AG04450 (cell line): Measurements from ENCODE around the gene IL16. TPM values are rescaled to one million over a fixed set of nuclear protein-coding genes. Genes with fewer than 3 reads are reported as not detected.

Experiments
- CTCF ChIA-PET: fragments of 300-600, 350-600 bp; formaldehyde crosslinking; extraction: SDS; loops from one replicate; lab custom pipeline; 2022; ENCODE audit warnings: antibody characterized with exemption, inconsistent platforms; lab: Charles Lee
- POLR2A ChIA-PET: fragments of 350-600 bp; formaldehyde crosslinking; extraction: SDS; loops from one replicate; lab custom pipeline; 2021; ENCODE audit warnings: antibody characterized with exemption, inconsistent platforms; lab: Yijun Ruan, JAX
- DNase-seq: peaks from one replicate; pipeline ENCODE4 v3.0.0-alpha.2; 2011; ENCODE audit warnings: low read depth, low spot score
- H3K27ac ChIP-seq: one replicate; pipeline ENCODE4 v1.5.1; 2012; ENCODE audit warnings: low read depth, low read length, control low read depth
- H3K27me3 ChIP-seq: one replicate; pipeline ENCODE4 v1.6.0; 2012; ENCODE audit warnings: low read length; ENCODE audit not compliant: control insufficient read depth, insufficient read depth
- H3K4me3 ChIP-seq: 2 replicates; pipeline ENCODE4 v1.5.1; 2011; ENCODE audit warnings: mild to moderate bottlenecking, low read depth, low read length, control low read depth
- H3K9me3 ChIP-seq: 2 replicates; pipeline ENCODE4 v1.5.1; 2012; ENCODE audit warnings: low read length; ENCODE audit not compliant: control insufficient read depth, insufficient read depth
- polyA plus RNA-seq: library from polyadenylated mRNA; depleted of rRNA; stranded (reverse); fragments of >200 nt; gene quantifications from 2 replicates; pipeline ENCODE4 v1.2.3, GENCODE V29; 2011
- TF ChIP-seq, protein P1 (sequence below): IDR thresholded peaks from 2 replicates; pipeline ENCODE4 v1.5.1; 2011; ENCODE audit warnings: low read depth, low read length, control low read depth, inconsistent platforms

Gene IL16
- polyA plus RNA-seq, 1 experiment: 3.8 TPM

DNA sequence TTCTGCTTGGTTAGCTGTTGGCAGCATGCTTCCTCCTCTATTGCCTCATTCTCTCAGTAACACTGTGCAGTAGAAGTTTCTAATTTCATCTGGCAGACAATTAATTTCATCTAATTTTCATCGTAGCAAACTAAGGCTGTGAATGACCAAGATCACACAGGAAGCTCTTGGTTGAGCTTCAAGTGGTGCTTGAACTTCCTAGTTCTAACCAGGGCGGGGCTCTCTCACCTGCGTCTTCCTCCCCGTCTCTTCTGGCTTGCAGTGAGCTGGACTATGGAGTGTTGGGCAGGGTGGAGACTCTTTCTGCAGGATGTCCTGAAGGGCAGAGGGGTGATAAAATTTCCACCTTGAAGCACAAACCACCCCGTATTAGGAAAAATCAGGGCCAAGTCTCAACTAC lies 2.0 kb upstream of the IL16 start:
- no peaks in the 10 kb centered on the region for H3K9me3 ChIP-seq
- no peak overlapping the region for H3K27ac ChIP-seq
- ChIA-PET CTCF (interaction anchor here (1.0 to 7.1 kb wide), 2 partner anchors 40 to 71 kb away, joined by 3 to 48 read pairs; no protein-coding TSS in a partner anchor), POLR2A (no interaction called here)
- DNase-seq: no peak
- TF ChIP-seq, protein P1, sequence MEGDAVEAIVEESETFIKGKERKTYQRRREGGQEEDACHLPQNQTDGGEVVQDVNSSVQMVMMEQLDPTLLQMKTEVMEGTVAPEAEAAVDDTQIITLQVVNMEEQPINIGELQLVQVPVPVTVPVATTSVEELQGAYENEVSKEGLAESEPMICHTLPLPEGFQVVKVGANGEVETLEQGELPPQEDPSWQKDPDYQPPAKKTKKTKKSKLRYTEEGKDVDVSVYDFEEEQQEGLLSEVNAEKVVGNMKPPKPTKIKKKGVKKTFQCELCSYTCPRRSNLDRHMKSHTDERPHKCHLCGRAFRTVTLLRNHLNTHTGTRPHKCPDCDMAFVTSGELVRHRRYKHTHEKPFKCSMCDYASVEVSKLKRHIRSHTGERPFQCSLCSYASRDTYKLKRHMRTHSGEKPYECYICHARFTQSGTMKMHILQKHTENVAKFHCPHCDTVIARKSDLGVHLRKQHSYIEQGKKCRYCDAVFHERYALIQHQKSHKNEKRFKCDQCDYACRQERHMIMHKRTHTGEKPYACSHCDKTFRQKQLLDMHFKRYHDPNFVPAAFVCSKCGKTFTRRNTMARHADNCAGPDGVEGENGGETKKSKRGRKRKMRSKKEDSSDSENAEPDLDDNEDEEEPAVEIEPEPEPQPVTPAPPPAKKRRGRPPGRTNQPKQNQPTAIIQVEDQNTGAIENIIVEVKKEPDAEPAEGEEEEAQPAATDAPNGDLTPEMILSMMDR: no peak
- no peak overlapping the region for H3K4me3 ChIP-seq
- H3K27me3 ChIP-seq: no peaks in the 10 kb centered on the region

DNA sequence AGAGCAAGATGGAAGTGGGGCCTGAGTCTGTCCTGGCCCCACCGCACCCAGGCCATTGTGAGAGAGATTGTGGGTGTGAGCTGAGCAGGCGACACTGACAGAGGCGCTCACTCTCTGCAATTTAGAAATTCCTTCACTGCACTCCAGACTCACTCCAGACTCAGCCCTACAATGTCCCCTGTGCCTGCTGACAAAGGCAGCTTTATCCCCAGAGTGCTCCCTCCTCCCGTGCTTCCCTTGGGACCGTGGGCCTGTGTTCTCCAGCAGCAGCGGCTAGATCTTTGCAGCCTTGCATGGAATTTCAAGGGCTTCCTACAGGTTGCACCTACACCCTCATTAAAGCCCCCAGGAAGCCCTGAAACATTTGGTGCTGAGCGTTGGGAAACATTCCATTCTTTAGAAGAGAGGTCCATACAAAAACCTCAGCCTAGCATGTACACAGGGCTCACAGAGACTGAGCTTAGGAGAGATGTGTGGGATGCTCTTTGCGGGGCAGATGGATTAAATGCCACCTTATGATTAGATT lies 1.3 kb upstream of the IL16 start:
- Histone ChIP-seq H3K9me3 (no peaks in the 10 kb centered on the region), H3K27me3 (no peaks in the 10 kb centered on the region), H3K4me3 (no peak overlapping the region), H3K27ac (no peak overlapping the region)
- POLR2A ChIA-PET: no interaction called here
- CTCF ChIA-PET: interaction anchor here (7.1 kb wide), 1 partner anchor 71 kb away, joined by 48 read pairs; no protein-coding TSS in a partner anchor
- TF ChIP-seq, protein P1: no peak
- DNase-seq: no peak

DNA sequence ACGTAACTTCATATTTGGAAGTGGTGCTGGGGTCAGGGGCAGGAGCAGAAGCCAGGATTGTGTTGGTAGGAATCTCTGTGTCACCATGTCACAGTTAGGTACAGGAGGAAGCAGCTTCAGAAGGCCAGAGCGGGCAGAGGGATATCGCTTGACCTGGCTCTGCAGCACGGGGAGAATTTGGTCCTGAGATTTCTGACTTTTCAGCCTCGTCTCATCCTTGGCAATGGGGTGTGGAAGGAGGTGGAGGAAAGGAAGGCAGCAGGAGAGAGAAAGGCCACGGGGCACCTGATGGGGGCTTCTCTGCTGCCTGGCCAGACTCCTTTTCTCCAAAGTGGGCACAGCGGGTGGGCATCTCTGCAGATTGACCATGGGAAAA lies 564 bp downstream of the IL16 start:
- POLR2A ChIA-PET: no interaction called here
- CTCF ChIA-PET: interaction anchor here (5.1 kb wide), 1 partner anchor 69 kb away, joined by 27 read pairs; no protein-coding TSS in a partner anchor

DNA sequence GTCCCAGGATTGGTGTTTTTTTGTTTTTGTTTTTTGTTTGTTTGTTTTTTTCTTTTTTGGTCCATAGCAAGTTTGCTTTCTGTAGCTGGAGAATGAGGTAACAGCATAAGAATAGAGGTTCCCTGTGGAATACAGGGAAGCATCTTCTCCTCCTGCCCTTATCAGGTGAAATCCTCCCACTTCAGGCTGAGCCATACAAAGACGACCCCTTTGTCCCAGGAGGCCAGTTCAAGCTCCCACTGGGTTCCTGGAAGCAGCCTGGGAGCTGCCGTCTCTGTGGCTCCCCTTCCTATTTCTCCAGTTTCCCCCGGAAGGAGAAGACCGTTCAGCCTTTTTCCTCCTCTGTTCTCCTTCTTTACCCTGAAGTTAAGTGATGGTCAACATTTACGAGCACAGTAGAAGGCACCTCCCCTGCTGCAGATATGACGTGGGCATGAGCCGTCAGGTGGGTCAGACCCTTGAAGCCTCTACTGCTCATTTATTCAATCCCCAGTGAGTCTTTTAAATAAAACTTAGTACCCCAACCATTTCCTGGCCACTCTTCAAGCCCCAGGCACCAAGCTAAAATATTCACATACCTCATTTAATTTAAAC lies 1.1 kb downstream of the IL16 start:
- TF ChIP-seq, protein P1: no peak
- CTCF ChIA-PET: interaction anchor here (5.1 kb wide), 1 partner anchor 69 kb away, joined by 27 read pairs; no protein-coding TSS in a partner anchor
- H3K9me3 ChIP-seq: no peaks in the 10 kb centered on the region
- no peak overlapping the region for H3K4me3 ChIP-seq
- POLR2A ChIA-PET: no interaction called here
- no peak for DNase-seq
- H3K27ac ChIP-seq: no peak overlapping the region
- no peaks in the 10 kb centered on the region for H3K27me3 ChIP-seq

More for the DNA sequence above, 564 bp downstream of the IL16 start:
- Histone ChIP-seq H3K4me3 (no peak overlapping the region), H3K27me3 (no peaks in the 10 kb centered on the region), H3K9me3 (no peaks in the 10 kb centered on the region), H3K27ac (no peak overlapping the region)
- DNase-seq: no peak
- TF ChIP-seq, protein P1: no peak
